Activated naive CD4-positive, alpha-beta T cell treated with anti-CD3 and anti-CD28 coated beads for 36 hours (primary cell): Measurements from ENCODE around the gene TFDP2. TPM values are rescaled to one million over a fixed set of nuclear protein-coding genes. Genes with fewer than 3 reads are reported as not detected.
"Not testable (repeated sequence)": the region's sequence is repeated elsewhere in the genome, so short reads cannot be mapped to it uniquely, and the experiment has no call there.

Experiments used
- CTCF ChIA-PET: fragments of 350-600 bp; sonication (Branson Sonifier 250); formaldehyde crosslinking; loops from one replicate; lab custom pipeline; 2021; ENCODE audit warnings: antibody characterized with exemption; lab: Charles Lee
- DNase-seq: peaks from one replicate; pipeline ENCODE4 v3.0.0-alpha.2; 2020
- H3K27ac Mint-ChIP-seq: one replicate; pipeline ENCODE4 v1.8.0; 2021; ENCODE audit warnings: mild to moderate bottlenecking, mixed read lengths
- H3K27me3 Mint-ChIP-seq: one replicate; pipeline ENCODE4 v1.8.0; 2021; ENCODE audit warnings: low read depth, mixed read lengths
- H3K36me3 Mint-ChIP-seq: one replicate; pipeline ENCODE4 v1.8.0; 2021; ENCODE audit warnings: low read depth, mixed read lengths
- H3K4me1 Mint-ChIP-seq: one replicate; pipeline ENCODE4 v1.8.0; 2021; ENCODE audit warnings: low read depth, mixed read lengths
- H3K4me3 Mint-ChIP-seq: one replicate; pipeline ENCODE4 v1.8.0; 2021; ENCODE audit warnings: mild to moderate bottlenecking, moderate library complexity, mixed read lengths
- H3K9me3 Mint-ChIP-seq: one replicate; pipeline ENCODE4 v1.8.0; 2021; ENCODE audit warnings: mixed read lengths
- intact Hi-C: fragments of 100-400 bp; cut with micrococcal nuclease; formaldehyde crosslinking; loops from one replicate; pipeline ENCODE4 v1.15.1; 2023
- total RNA-seq, 2 experiments: library from RNA; stranded (reverse); gene quantifications; one replicate each; pipeline ENCODE4 v1.2.3, GENCODE V29; 2021

Gene TFDP2
- total RNA-seq, 2 experiments from 2014 or later, result 23.0 to 25.0 TPM

GRCh38 chr3:142151240-142151639 is 1.9 kb upstream of the TFDP2 start:
- no peak overlapping the region for H3K4me3 Mint-ChIP-seq
- H3K9me3 Mint-ChIP-seq, result no peaks in the 10 kb centered on the region
- H3K36me3 Mint-ChIP-seq, result no peaks in the 10 kb centered on the region
- CTCF ChIA-PET, result interaction anchor here (1.1 kb wide), 1 partner anchor 10 kb away, joined by 4 read pairs; no protein-coding TSS in a partner anchor
- H3K27ac Mint-ChIP-seq, result no peak overlapping the region
- peaks cover 20% of the 10 kb centered on the region for H3K4me1 Mint-ChIP-seq
- no peak for DNase-seq
- intact Hi-C loops, result no loop called here
- H3K27me3 Mint-ChIP-seq, result no peaks in the 10 kb centered on the region

GRCh38 chr3:142150271-142150670 is 927 bp upstream of the TFDP2 start:
- intact Hi-C loops, result no loop called here
- no peaks in the 10 kb centered on the region for H3K9me3 Mint-ChIP-seq
- CTCF ChIA-PET, result no interaction called here
- H3K4me1 Mint-ChIP-seq, result peaks cover 20% of the 10 kb centered on the region
- H3K4me3 Mint-ChIP-seq, result peak overlapping the region; percentile 84
- no peaks in the 10 kb centered on the region for H3K36me3 Mint-ChIP-seq
- no peak overlapping the region for H3K27ac Mint-ChIP-seq
- no peaks in the 10 kb centered on the region for H3K27me3 Mint-ChIP-seq
- DNase-seq, result no peak

- no peak overlapping the region for H3K27ac Mint-ChIP-seq
- CTCF ChIA-PET, result no interaction called here
Observed at GRCh38 chr3:142149673-142149992, 289 bp upstream of the TFDP2 start.

GRCh38 chr3:142148044-142148791 is 1.1 kb downstream of the TFDP2 start:
- H3K36me3 Mint-ChIP-seq, result no peaks in the 10 kb centered on the region
- peak overlapping the region; percentile 84 for H3K4me3 Mint-ChIP-seq
- H3K9me3 Mint-ChIP-seq, result no peaks in the 10 kb centered on the region
- DNase-seq, result no peak
- H3K4me1 Mint-ChIP-seq, result peaks cover 24% of the 10 kb centered on the region
- no peaks in the 10 kb centered on the region for H3K27me3 Mint-ChIP-seq
- no peak overlapping the region for H3K27ac Mint-ChIP-seq
- CTCF ChIA-PET, result interaction anchor here (0.7 to 1.2 kb wide), 3 partner anchors 19 to 87 kb away, joined by 3 to 5 read pairs (median 3); no protein-coding TSS in a partner anchor
- intact Hi-C loops, result loop anchor here (1.0 to 10.0 kb wide), 8 partner anchors 121 to 1827 kb away; partner anchors contain the start of genes ATP1B3, DIPK2A, RNF7 and TRPC1

More at GRCh38 chr3:142149673-142149992, 289 bp upstream of the TFDP2 start:
- no peaks in the 10 kb centered on the region for H3K36me3 Mint-ChIP-seq
- no peaks in the 10 kb centered on the region for H3K27me3 Mint-ChIP-seq
- intact Hi-C loops, result loop anchor here (1.0 to 10.0 kb wide), 8 partner anchors 76 to 1825 kb away; partner anchors contain the start of genes ATP1B3, DIPK2A, GK5 and RNF7
- peak overlapping the region; percentile 84 for H3K4me3 Mint-ChIP-seq
- no peaks in the 10 kb centered on the region for H3K9me3 Mint-ChIP-seq
- no peak for DNase-seq
- peaks cover 23% of the 10 kb centered on the region for H3K4me1 Mint-ChIP-seq

GRCh38 chr3:142144587-142144986 is 4.8 kb downstream of the TFDP2 start:
- H3K9me3 Mint-ChIP-seq, H3K4me3 Mint-ChIP-seq, DNase-seq, H3K36me3 Mint-ChIP-seq, H3K27ac Mint-ChIP-seq, CTCF ChIA-PET, H3K27me3 Mint-ChIP-seq: not testable (repeated sequence)
- intact Hi-C loops, result loop anchor here (10.0 kb wide), 1 partner anchor 1830 kb away; the partner anchor contains the start of gene DIPK2A
- peaks cover 24% of the 10 kb centered on the region for H3K4me1 Mint-ChIP-seq

- H3K36me3 Mint-ChIP-seq, H3K4me3 Mint-ChIP-seq, H3K4me1 Mint-ChIP-seq, DNase-seq, H3K27me3 Mint-ChIP-seq, H3K9me3 Mint-ChIP-seq, H3K27ac Mint-ChIP-seq: not testable (repeated sequence)
- intact Hi-C loops, result loop anchor here (10.0 kb wide), 1 partner anchor 1834 kb away; the partner anchor contains the start of gene DIPK2A
- CTCF ChIA-PET, result interaction anchor here (1.0 kb wide), 2 partner anchors 138 to 204 kb away, joined by 3 read pairs; no protein-coding TSS in a partner anchor
Observed at GRCh38 chr3:142140608-142141285, 8.6 kb downstream of the TFDP2 start.

- intact Hi-C loops, H3K36me3 Mint-ChIP-seq, CTCF ChIA-PET, H3K27me3 Mint-ChIP-seq, H3K27ac Mint-ChIP-seq, H3K9me3 Mint-ChIP-seq, H3K4me3 Mint-ChIP-seq, DNase-seq, H3K4me1 Mint-ChIP-seq: not testable (repeated sequence)
Observed at GRCh38 chr3:142137089-142137488, 12.3 kb downstream of the TFDP2 start.

- Mint-ChIP-seq H3K27me3 (no peaks in the 10 kb centered on the region), H3K4me1 (peaks cover 2% of the 10 kb centered on the region), H3K4me3 (no peak overlapping the region), H3K27ac (no peak overlapping the region), H3K36me3 (no peaks in the 10 kb centered on the region), H3K9me3 (peaks cover 3% of the 10 kb centered on the region)
- DNase-seq, result no peak
- CTCF ChIA-PET, result no interaction called here
- intact Hi-C loops, result no loop called here
Observed at GRCh38 chr3:142134799-142135325, 14.5 kb downstream of the TFDP2 start.

GRCh38 chr3:142129516-142130171 is 19.7 kb downstream of the TFDP2 start:
- intact Hi-C loops, result no loop called here
- H3K9me3 Mint-ChIP-seq, result no peaks in the 10 kb centered on the region
- CTCF ChIA-PET, result interaction anchor here (0.6 kb wide), 1 partner anchor 18 kb away, joined by 3 read pairs; no protein-coding TSS in a partner anchor
- no peak overlapping the region for H3K27ac Mint-ChIP-seq
- H3K36me3 Mint-ChIP-seq, result no peaks in the 10 kb centered on the region
- DNase-seq, result no peak
- peaks cover 2% of the 10 kb centered on the region for H3K4me1 Mint-ChIP-seq
- H3K27me3 Mint-ChIP-seq, result no peaks in the 10 kb centered on the region
- no peak overlapping the region for H3K4me3 Mint-ChIP-seq

GRCh38 chr3:142127941-142128658 is 21.2 kb downstream of the TFDP2 start:
- DNase-seq, result no peak
- CTCF ChIA-PET, result interaction anchor here (0.6 to 2.1 kb wide), 3 partner anchors 8 to 165 kb away, joined by 3 to 14 read pairs (median 3); no protein-coding TSS in a partner anchor
- peak overlapping the region; percentile 34 for H3K27ac Mint-ChIP-seq
- H3K4me3 Mint-ChIP-seq, result no peak overlapping the region
- intact Hi-C loops, result loop anchor here (2.0 kb wide), 1 partner anchor 389 kb away; the partner anchor contains the start of gene RNF7
- peaks cover 2% of the 10 kb centered on the region for H3K4me1 Mint-ChIP-seq
- H3K36me3 Mint-ChIP-seq, result no peaks in the 10 kb centered on the region
- H3K9me3 Mint-ChIP-seq, result no peaks in the 10 kb centered on the region
- H3K27me3 Mint-ChIP-seq, result no peaks in the 10 kb centered on the region

- intact Hi-C loops, result no loop called here
- H3K4me3 Mint-ChIP-seq, result no peak overlapping the region
- no peaks in the 10 kb centered on the region for H3K9me3 Mint-ChIP-seq
- H3K36me3 Mint-ChIP-seq, result no peaks in the 10 kb centered on the region
- CTCF ChIA-PET, result interaction anchor here (0.9 to 4.5 kb wide), 3 partner anchors 146 to 156 kb away, joined by 3 to 53 read pairs (median 3); no protein-coding TSS in a partner anchor
- H3K27ac Mint-ChIP-seq, result no peak overlapping the region
- no peaks in the 10 kb centered on the region for H3K27me3 Mint-ChIP-seq
- no peak for DNase-seq
- peaks cover 2% of the 10 kb centered on the region for H3K4me1 Mint-ChIP-seq
Observed at GRCh38 chr3:142124243-142124642, 25.1 kb downstream of the TFDP2 start.
